Fibroblast of mammary gland (primary cell): ENCODE data around the gene SH2D6.
"Not testable (repeated sequence)": the region's sequence is repeated elsewhere in the genome, so short reads cannot be mapped to it uniquely, and the experiment has no call there.

Experiments
- DNase-seq: peaks from one replicate; pipeline ENCODE4 v3.0.0-alpha.2; 2010; ENCODE audit warnings: low read depth
- H3K4me3 ChIP-seq: 2 replicates; pipeline ENCODE4 v1.5.1; 2011; ENCODE audit warnings: low read depth, mild to moderate bottlenecking, low read length, moderate library complexity; ENCODE audit not compliant: control insufficient read depth
- CTCF ChIP-seq: conservative IDR thresholded peaks from 2 replicates; pipeline ENCODE4 v1.5.1; 2011; ENCODE audit warnings: low read depth, low read length, inconsistent platforms; ENCODE audit not compliant: control insufficient read depth, insufficient read depth

The SH2D6 gene

GRCh38 chr2:85378257-85378656 lies 40.3 kb upstream of the SH2D6 start:
- H3K4me3 ChIP-seq, result no peak overlapping the region
- no peak for TF ChIP-seq CTCF
- DNase-seq, result no peak

GRCh38 chr2:85380048-85380447 lies 38.5 kb upstream of the SH2D6 start:
- TF ChIP-seq CTCF, result no peak
- no peak for DNase-seq
- H3K4me3 ChIP-seq, result no peak overlapping the region

- H3K4me3 ChIP-seq, result not testable (repeated sequence)
- peak; percentile 10 for DNase-seq
Observed at GRCh38 chr2:85383151-85383550, 35.4 kb upstream of the SH2D6 start.

GRCh38 chr2:85383850-85384249 lies 34.7 kb upstream of the SH2D6 start:
- DNase-seq, result no peak

GRCh38 chr2:85385746-85386145 lies 32.8 kb upstream of the SH2D6 start:
- TF ChIP-seq CTCF, result no peak
- no peak overlapping the region for H3K4me3 ChIP-seq
- DNase-seq, result no peak

More at GRCh38 chr2:85383850-85384249, 34.7 kb upstream of the SH2D6 start:
- TF ChIP-seq CTCF, result no peak
- H3K4me3 ChIP-seq, result no peak overlapping the region

GRCh38 chr2:85387754-85388153 lies 30.8 kb upstream of the SH2D6 start:
- TF ChIP-seq CTCF, result no peak
- no peak for DNase-seq
- H3K4me3 ChIP-seq, result no peak overlapping the region

GRCh38 chr2:85388878-85389538 lies 29.5 kb upstream of the SH2D6 start:
- TF ChIP-seq CTCF, result no peak
- no peak overlapping the region for H3K4me3 ChIP-seq
- DNase-seq, result no peak
